Upper lobe of left lung (tissue), 4 donors: ENCODE data around the gene SYP.

ENCODE experiments used
- CTCF ChIP-seq, 6 experiments: fragments of 450-650 bp in 4 of 6; fragments of 200-600 bp in 2 of 6; sonication (generic) in 2 of 6; IDR thresholded peaks; one replicate each; pipeline ENCODE4 v1.5.1; 2016 to 2019; ENCODE audit warnings: antibody characterized with exemption in 6 of 6
- EP300 ChIP-seq, 4 donors: sonication (generic); formaldehyde crosslinking; IDR thresholded peaks; one replicate each; pipeline ENCODE4 v1.5.1; 2017; ENCODE audit warnings: antibody characterized with exemption in 4 of 4, control low read depth in 2 of 4
- POLR2A ChIP-seq, 4 donors: fragments of 450-650 bp; IDR thresholded peaks; one replicate each; pipeline ENCODE4 v1.5.1; 2016 to 2017; ENCODE audit warnings: antibody characterized with exemption in 4 of 4, mild to moderate bottlenecking in 2 of 4

DNA sequence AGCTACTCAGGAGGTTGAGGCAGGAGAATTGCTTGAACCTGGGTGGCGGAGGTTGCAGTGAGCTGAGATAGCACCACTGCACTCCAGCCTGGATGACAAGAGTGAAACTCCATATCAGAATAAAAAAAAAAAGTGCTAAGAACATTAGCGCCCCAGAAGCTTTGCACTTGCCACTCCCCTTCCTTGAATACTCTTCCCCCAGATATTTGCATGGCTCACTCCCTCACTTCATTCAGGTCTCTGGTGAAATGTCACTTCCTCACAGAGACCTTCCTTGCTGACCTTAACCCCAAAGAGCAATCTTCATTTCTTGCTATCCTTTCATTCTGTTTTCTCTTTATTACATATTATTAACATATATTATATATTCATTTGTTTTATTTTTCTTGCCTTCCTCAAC, 21.9 kb upstream of the SYP start:
- no peak for TF ChIP-seq EP300 (IDR thresholded peaks at IDR 0.05)
- TF ChIP-seq POLR2A (IDR thresholded peaks at IDR 0.05), result no peak
- no peak for TF ChIP-seq CTCF (IDR thresholded peaks at IDR 0.05)
